PC-9 (cell line): Measurements from ENCODE around the gene ANKAR.

ENCODE experiments used
- CTCF ChIP-seq: fragments of 200-600 bp; sonication (generic); conservative IDR thresholded peaks from 2 replicates; pipeline ENCODE4 v1.6.1; 2017; ENCODE audit warnings: mixed run types, antibody characterized with exemption, mild to moderate bottlenecking, moderate library complexity
- EZH2 ChIP-seq: fragments of 200-600 bp; sonication (generic); IDR thresholded peaks from 2 replicates; pipeline ENCODE4 v1.8.0; 2017; ENCODE audit warnings: antibody characterized with exemption, low read depth

GRCh38 chr2:189631849-189632248 lies 42.6 kb upstream of the ANKAR start:
- TF ChIP-seq CTCF (no peak), EZH2 (no peak)
